Stimulated activated effector memory CD8-positive, alpha-beta T cell treated with anti-CD3 and anti-CD28 coated beads, Interleukin-12 subunit alpha, Interleukin-12 subunit beta, amount 100 ng/mL, for 72 hours (primary cell): ENCODE results near the gene XPA.
"Not testable (repeated sequence)": the region's sequence is repeated elsewhere in the genome, so short reads cannot be mapped to it uniquely, and the experiment has no call there.

Experiments used
- ATAC-seq: fragments of 150-1000 bp; cut with Tn5 transposase; 2 replicates; pipeline ENCODE4 v1.10.0; 2021
- DNase-seq, 2 donors: peaks; one replicate each; pipeline ENCODE4 v3.0.0; 2021 to 2022; ENCODE audit warnings: low spot score in 2 of 2
- H3K27ac Mint-ChIP-seq: one replicate; pipeline ENCODE4 v1.8.0; 2022; ENCODE audit warnings: mild to moderate bottlenecking, mixed read lengths
- H3K36me3 Mint-ChIP-seq: one replicate; pipeline ENCODE4 v1.8.0; 2022; ENCODE audit warnings: mild to moderate bottlenecking, mixed read lengths
- H3K4me1 Mint-ChIP-seq: one replicate; pipeline ENCODE4 v1.8.0; 2022; ENCODE audit warnings: mixed read lengths
- H3K4me3 Mint-ChIP-seq: one replicate; pipeline ENCODE4 v1.8.0; 2022; ENCODE audit warnings: mild to moderate bottlenecking, mixed read lengths
- H3K9me3 Mint-ChIP-seq: one replicate; pipeline ENCODE4 v1.8.0; 2022; ENCODE audit warnings: mixed read lengths

XPA gene

GRCh38 chr9:97711223-97711626 is 14.1 kb upstream of the XPA start:
- Mint-ChIP-seq H3K9me3 (no peaks in the 10 kb centered on the region), H3K36me3 (no peaks in the 10 kb centered on the region), H3K4me1 (peaks cover 23% of the 10 kb centered on the region), H3K27ac (no peak overlapping the region), H3K4me3 (no peak overlapping the region)
- DNase-seq (no peak), ATAC-seq (peak; percentile 52)

DNA sequence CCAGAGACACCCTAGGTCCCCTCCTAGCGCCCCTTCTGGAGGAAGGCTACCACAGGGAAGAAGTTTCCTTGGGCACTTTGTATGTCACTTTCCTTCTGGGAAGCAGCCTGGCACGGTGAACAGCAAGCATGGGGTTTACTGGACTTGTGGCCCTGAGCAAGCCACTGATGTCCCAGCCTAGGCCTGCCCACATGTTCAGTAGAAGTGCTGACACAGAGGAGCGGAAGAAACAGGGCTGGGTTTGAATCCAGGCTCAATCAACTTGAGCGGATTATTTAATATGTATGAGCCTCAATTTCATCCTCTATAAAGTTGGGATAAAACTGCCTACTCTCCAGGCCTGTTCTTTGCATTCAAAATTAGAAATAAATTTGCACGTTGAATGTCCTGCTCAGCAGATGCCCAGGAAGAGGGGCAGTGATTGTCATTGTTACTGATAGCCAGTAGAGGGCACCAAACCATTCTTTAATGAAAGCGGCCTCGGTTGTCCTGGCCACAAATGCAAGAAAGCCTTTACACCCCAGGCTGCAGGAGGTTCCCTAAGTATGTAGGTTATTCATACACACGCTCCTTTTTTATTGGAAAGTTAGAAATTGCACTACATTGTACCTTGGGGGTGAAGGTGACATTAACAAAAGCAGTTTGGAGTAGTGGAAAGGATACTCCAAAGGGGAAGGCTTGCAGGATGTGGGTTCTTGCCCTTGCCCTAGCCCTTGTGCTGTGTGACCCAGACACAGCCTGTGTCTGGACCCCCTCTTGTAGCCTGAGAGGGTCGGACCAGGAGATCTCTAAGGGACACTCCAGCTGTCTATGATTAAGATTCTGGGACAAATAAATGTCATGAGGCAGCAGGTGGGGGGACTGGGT is 13.4 kb upstream of the XPA start:
- no peak overlapping the region for H3K4me3 Mint-ChIP-seq
- no peaks in the 10 kb centered on the region for H3K36me3 Mint-ChIP-seq
- peaks cover 29% of the 10 kb centered on the region for H3K4me1 Mint-ChIP-seq
- peak overlapping the region; percentile 20 for H3K27ac Mint-ChIP-seq
- DNase-seq (peak; percentile 21 to 61), ATAC-seq (peak; percentile 90)
- H3K9me3 Mint-ChIP-seq: no peaks in the 10 kb centered on the region

DNA sequence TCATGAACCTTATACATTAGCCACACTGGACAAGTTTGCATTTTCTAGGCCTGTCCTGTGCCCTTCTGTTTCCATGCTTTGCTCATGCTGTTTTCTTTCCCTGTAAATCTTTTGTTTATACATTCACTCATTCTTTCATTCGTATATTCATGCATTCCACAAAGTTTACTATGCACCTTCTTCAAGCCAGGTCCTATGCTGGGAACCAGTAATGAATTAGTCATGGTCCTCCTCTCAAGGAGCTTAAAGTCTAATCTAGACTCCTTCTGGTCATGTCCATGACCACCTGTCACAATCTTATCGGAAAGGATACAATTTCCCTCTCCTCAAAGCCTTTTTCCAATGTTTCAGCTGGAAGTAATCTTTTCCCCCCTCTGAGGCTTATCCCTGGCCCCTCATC is 9.1 kb upstream of the XPA start:
- DNase-seq (no peak), ATAC-seq (no peak)
- Mint-ChIP-seq H3K4me3 (no peak overlapping the region), H3K27ac (no peak overlapping the region), H3K4me1 (peaks cover 45% of the 10 kb centered on the region), H3K9me3 (no peaks in the 10 kb centered on the region), H3K36me3 (no peaks in the 10 kb centered on the region)

DNA sequence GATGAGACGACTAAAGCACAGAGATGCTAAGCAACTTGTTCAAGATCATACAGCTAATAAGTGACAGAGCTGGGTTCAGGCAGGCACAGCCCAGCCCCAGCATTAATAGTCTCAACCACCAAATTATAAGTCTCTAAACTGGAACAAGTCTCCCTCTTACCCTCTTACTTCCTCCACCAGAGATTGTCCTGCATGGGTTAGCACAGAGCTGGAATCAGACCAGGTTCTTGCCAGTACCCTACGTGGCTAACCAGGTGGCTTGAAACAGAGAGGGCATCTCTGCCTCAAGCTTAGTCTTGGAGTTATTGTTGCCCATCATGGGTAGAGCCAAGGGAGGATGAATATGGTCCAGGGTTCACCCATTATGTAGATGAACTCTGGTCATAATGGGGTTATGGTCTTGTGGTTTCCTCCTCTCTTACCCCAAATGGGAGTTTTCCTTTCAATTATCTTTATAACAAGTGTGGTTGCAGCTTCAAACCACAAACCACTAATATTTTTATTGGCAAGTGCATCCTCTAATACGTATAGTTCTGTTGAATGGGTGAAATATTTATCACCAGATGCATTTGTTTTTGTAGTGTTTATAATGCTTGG is 8.3 kb upstream of the XPA start:
- H3K4me1 Mint-ChIP-seq: peaks cover 42% of the 10 kb centered on the region
- H3K36me3 Mint-ChIP-seq: no peaks in the 10 kb centered on the region
- ATAC-seq (no peak), DNase-seq (no peak)
- no peak overlapping the region for H3K27ac Mint-ChIP-seq
- H3K4me3 Mint-ChIP-seq: no peak overlapping the region
- no peaks in the 10 kb centered on the region for H3K9me3 Mint-ChIP-seq

GRCh38 chr9:97704851-97705250 is 7.7 kb upstream of the XPA start:
- H3K27ac Mint-ChIP-seq: peak overlapping the region; percentile 92
- no peak for DNase-seq
- ATAC-seq: no peak
- H3K4me3 Mint-ChIP-seq: peak overlapping the region; percentile 57
- H3K36me3 Mint-ChIP-seq: no peaks in the 10 kb centered on the region
- peaks cover 42% of the 10 kb centered on the region for H3K4me1 Mint-ChIP-seq
- no peaks in the 10 kb centered on the region for H3K9me3 Mint-ChIP-seq

- peaks cover 42% of the 10 kb centered on the region for H3K4me1 Mint-ChIP-seq
- no peak for DNase-seq
- no peaks in the 10 kb centered on the region for H3K36me3 Mint-ChIP-seq
- H3K9me3 Mint-ChIP-seq: no peaks in the 10 kb centered on the region
- no peak for ATAC-seq
- peak overlapping the region; percentile 92 for H3K27ac Mint-ChIP-seq
- H3K4me3 Mint-ChIP-seq: peak overlapping the region; percentile 57
Measured at GRCh38 chr9:97704345-97704677, 7.2 kb upstream of the XPA start.

DNA sequence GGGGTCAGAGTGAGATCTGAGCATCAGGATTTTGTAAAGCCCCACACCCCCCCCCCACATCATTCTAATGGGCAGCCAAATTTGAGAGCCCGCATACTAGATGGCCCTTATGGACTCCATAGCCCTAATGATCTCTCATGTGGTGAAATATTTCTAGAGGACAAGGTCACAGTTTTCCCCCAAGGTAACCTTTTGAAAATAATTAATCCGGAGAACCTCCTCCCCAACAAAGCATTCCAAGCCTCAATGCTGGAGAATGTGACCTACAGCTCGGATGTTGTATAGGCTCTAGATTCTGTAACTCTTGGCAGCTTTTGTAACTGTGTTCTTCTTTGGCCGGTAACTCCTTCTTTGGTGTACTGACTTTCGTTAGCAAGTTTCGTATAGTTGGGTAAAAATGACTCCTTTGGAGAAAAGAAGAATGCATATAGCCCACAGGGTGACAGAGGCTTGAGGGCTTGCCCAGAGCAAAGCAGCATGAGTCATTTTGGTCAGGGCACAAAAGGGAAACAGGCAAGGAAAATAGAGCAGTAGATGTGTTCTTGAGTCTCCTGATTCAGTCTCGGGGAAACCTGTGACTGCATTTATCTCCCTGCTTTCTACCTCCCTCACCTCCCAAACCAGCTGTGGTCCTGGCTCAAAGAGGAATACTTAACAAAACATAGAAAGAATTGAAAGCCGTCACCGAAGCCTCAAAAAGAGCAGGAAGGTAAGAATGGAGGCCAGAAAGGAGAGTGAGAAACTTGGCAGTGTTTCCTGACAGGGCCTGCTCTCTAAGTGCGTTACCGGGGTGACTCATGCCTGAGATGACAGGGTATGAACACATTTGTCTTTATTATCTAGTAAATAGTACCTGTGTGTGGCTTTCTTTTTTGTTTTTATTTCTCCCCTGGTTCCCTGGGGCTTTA is 6.6 kb upstream of the XPA start:
- Mint-ChIP-seq H3K4me1 (peaks cover 42% of the 10 kb centered on the region), H3K4me3 (peak overlapping the region; percentile 57), H3K9me3 (no peaks in the 10 kb centered on the region), H3K27ac (peak overlapping the region; percentile 92), H3K36me3 (no peaks in the 10 kb centered on the region)
- peak; percentile 96 for ATAC-seq
- peak in 1 of 2 donors; percentile 8 for DNase-seq

DNA sequence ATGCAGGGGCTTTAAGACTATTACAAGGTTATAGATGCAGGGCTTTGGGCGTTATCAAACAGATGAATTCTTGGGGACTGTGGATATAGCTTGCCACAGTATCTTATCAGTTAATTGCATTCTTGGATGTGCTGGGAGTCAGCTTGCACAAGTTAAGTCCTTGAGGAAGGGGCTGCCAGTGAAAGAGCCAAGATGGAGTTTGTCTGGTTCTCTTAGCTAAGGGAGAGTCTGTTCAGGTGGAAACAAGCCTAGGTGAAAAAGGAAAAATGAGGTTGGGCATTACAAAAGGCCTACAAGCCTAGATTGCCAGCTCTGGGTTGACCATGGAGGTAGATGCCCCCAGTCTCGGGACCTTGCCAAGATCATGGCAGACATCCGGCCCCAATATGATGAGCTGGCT is 2.7 kb upstream of the XPA start:
- H3K36me3 Mint-ChIP-seq, H3K4me3 Mint-ChIP-seq, DNase-seq, ATAC-seq, H3K9me3 Mint-ChIP-seq, H3K27ac Mint-ChIP-seq: not testable (repeated sequence)
- H3K4me1 Mint-ChIP-seq: peaks cover 50% of the 10 kb centered on the region

DNA sequence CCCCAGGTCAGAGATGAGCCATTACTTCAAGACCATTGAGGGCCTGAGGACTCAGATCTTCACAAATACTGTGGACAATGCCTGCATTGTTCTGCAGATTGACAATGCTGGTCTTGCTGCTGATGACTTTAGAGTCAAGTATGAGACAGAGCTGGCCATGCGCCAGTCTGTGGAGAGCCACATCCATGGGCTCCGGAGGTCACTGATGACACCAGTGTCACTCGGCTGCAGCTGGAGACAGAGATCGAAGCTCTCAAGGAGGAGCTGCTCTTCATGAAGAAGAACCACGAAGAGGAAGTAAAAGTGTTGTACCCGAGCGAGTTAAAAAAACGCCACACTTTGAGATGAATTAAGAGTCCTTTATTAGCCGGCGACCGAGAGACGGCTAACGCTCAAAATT is 2.1 kb upstream of the XPA start:
- Mint-ChIP-seq H3K27ac (peak overlapping the region; percentile 32), H3K4me1 (peaks cover 49% of the 10 kb centered on the region)
- not testable (repeated sequence) for H3K36me3 Mint-ChIP-seq, H3K9me3 Mint-ChIP-seq, ATAC-seq, H3K4me3 Mint-ChIP-seq, DNase-seq

- DNase-seq: no peak
- Mint-ChIP-seq H3K4me3 (no peak overlapping the region), H3K27ac (peak overlapping the region; percentile 32), H3K36me3 (peaks cover 5% of the 10 kb centered on the region), H3K4me1 (peaks cover 49% of the 10 kb centered on the region), H3K9me3 (no peaks in the 10 kb centered on the region)
- ATAC-seq: no peak
Measured at GRCh38 chr9:97698865-97699264, 1.7 kb upstream of the XPA start.

DNA sequence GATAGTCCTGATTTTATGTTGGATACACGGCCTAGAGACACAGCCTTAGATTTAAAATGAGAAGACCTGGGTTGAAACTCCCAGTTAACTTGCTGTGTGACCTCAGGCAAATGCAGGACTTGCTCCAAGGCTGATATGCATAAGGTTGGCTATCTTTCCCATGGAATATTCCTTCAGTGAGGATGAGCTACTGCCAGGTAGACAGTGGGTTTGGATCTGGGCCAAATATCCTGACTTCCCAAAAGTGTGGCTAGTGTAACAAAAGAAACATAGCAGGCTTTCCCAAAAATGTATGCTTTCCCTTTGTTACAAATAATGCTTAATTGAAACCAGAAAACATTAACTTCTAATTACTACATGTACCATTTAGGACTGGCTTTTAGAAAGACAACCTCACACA is 697 bp upstream of the XPA start:
- no peaks in the 10 kb centered on the region for H3K9me3 Mint-ChIP-seq
- H3K27ac Mint-ChIP-seq: peak overlapping the region; percentile 91
- H3K36me3 Mint-ChIP-seq: peaks cover 14% of the 10 kb centered on the region
- DNase-seq: no peak
- peak overlapping the region; percentile 86 for H3K4me3 Mint-ChIP-seq
- H3K4me1 Mint-ChIP-seq: peaks cover 52% of the 10 kb centered on the region
- no peak for ATAC-seq

GRCh38 chr9:97695995-97696802 is 941 bp downstream of the XPA start:
- ATAC-seq: no peak
- H3K4me1 Mint-ChIP-seq: peaks cover 48% of the 10 kb centered on the region
- H3K9me3 Mint-ChIP-seq: no peaks in the 10 kb centered on the region

GRCh38 chr9:97695390-97695789 is 1.8 kb downstream of the XPA start:
- peak overlapping the region; percentile 86 for H3K4me3 Mint-ChIP-seq
- H3K36me3 Mint-ChIP-seq: peaks cover 38% of the 10 kb centered on the region
- no peaks in the 10 kb centered on the region for H3K9me3 Mint-ChIP-seq
- ATAC-seq (no peak), DNase-seq (no peak)
- no peak overlapping the region for H3K27ac Mint-ChIP-seq
- H3K4me1 Mint-ChIP-seq: peaks cover 44% of the 10 kb centered on the region

More at GRCh38 chr9:97695995-97696802, 941 bp downstream of the XPA start:
- Mint-ChIP-seq H3K4me3 (peak overlapping the region; percentile 86), H3K27ac (peak overlapping the region; percentile 91), H3K36me3 (peaks cover 30% of the 10 kb centered on the region)
- no peak for DNase-seq

GRCh38 chr9:97694769-97695168 is 2.4 kb downstream of the XPA start:
- Mint-ChIP-seq H3K4me3 (peak overlapping the region; percentile 86), H3K9me3 (no peaks in the 10 kb centered on the region), H3K4me1 (peaks cover 44% of the 10 kb centered on the region), H3K36me3 (peaks cover 45% of the 10 kb centered on the region), H3K27ac (peak overlapping the region; percentile 48)
- no peak for ATAC-seq
- no peak for DNase-seq
